CD4-positive, alpha-beta T cell (primary cell): ENCODE measurements around the gene CX3CL1. TPM values are rescaled to one million over a fixed set of nuclear protein-coding genes. Genes with fewer than 3 reads are reported as not detected.
A peak's percentile ranks its signal among the peaks of the same experiment; 100 is the strongest.
"Not testable (repeated sequence)": the region's sequence is repeated elsewhere in the genome, so short reads cannot be mapped to it uniquely, and the experiment has no call there.

ENCODE experiments used
- ATAC-seq: fragments of 200-7000 bp; cut with Tn5 transposase; one replicate; pipeline ENCODE4 v1.10.0; 2022; ENCODE audit warnings: mild to moderate bottlenecking; ENCODE audit not compliant: poor library complexity
- CTCF ChIA-PET: fragments of 350-600 bp; sonication (Branson Sonifier 250); formaldehyde crosslinking; loops from one replicate; lab custom pipeline; 2021; ENCODE audit warnings: antibody characterized with exemption, inconsistent platforms; lab: Charles Lee
- POLR2A ChIA-PET: fragments of 350-600 bp; sonication (Branson Sonifier 250); formaldehyde crosslinking; loops from one replicate; lab custom pipeline; 2021; ENCODE audit warnings: antibody characterized with exemption, inconsistent platforms; lab: Charles Lee
- DNase-seq, 14 experiments: peaks; one replicate each; pipeline ENCODE4 v3.0.0-alpha.2; 2013 to 2020; ENCODE audit warnings: mixed read lengths in 2 of 14
- H3K27ac ChIP-seq, 2 donors: one replicate each; pipeline versions ENCODE4 v1.5.1 to v1.7.0; 2013; ENCODE audit warnings: low read length in 2 of 2, low read depth in 1 of 2, mild to moderate bottlenecking in 1 of 2
- H3K27me3 ChIP-seq, 2 experiments: 1 replicate in 1 of 2; 2 replicates in 1 of 2; pipeline versions ENCODE4 v1.6.1 to v1.7.0; 2013; ENCODE audit warnings: low read length in 2 of 2, control low read depth in 1 of 2, mild to moderate bottlenecking in 1 of 2, moderate library complexity in 1 of 2; ENCODE audit not compliant: insufficient read depth in 2 of 2, control insufficient read depth in 1 of 2
- H3K36me3 ChIP-seq: one replicate; pipeline ENCODE4 v1.6.1; 2013; ENCODE audit warnings: low read length, control low read depth; ENCODE audit not compliant: insufficient read depth
- H3K4me1 ChIP-seq: one replicate; pipeline ENCODE4 v1.6.1; 2013; ENCODE audit warnings: low read length, control low read depth; ENCODE audit not compliant: insufficient read depth
- H3K4me3 ChIP-seq: one replicate; pipeline ENCODE4 v1.5.1; 2013; ENCODE audit warnings: mild to moderate bottlenecking, low read length, moderate library complexity
- H3K9me3 ChIP-seq, 2 experiments: 1 replicate in 1 of 2; 2 replicates in 1 of 2; pipeline versions ENCODE4 v1.6.1 to v1.7.0; 2013; ENCODE audit warnings: low read length in 2 of 2, mild to moderate bottlenecking in 2 of 2, control low read depth in 1 of 2, moderate library complexity in 1 of 2; ENCODE audit not compliant: control insufficient read depth in 1 of 2, insufficient read depth in 1 of 2
- H3K27ac Mint-ChIP-seq: one replicate; pipeline ENCODE4 v1.8.0; 2020; ENCODE audit warnings: mixed read lengths
- H3K27me3 Mint-ChIP-seq: one replicate; pipeline ENCODE4 v1.8.0; 2021; ENCODE audit warnings: mixed read lengths
- H3K36me3 Mint-ChIP-seq: one replicate; pipeline ENCODE4 v1.8.0; 2021; ENCODE audit warnings: low read depth, mixed read lengths
- H3K4me1 Mint-ChIP-seq: one replicate; pipeline ENCODE4 v1.8.0; 2021; ENCODE audit warnings: low read depth, mixed read lengths
- H3K4me3 Mint-ChIP-seq: one replicate; pipeline ENCODE4 v1.8.0; 2020; ENCODE audit warnings: mild to moderate bottlenecking, mixed read lengths
- H3K9me3 Mint-ChIP-seq: one replicate; pipeline ENCODE4 v1.8.0; 2020; ENCODE audit warnings: mixed read lengths
- CTCF ChIP-seq: fragments of 200-600 bp; IDR thresholded peaks from one replicate; pipeline ENCODE4 v1.8.0; 2022; ENCODE audit warnings: antibody characterized with exemption, mild to moderate bottlenecking
- intact Hi-C, 2 experiments: fragments of 100-400 bp; cut with DNase I in 1 of 2; cut with micrococcal nuclease in 1 of 2; formaldehyde crosslinking; loops; one replicate each; pipeline versions ENCODE4 v1.15.1 to v1.9.0; 2023 to 2025; cut with DNase I, micrococcal nuclease
- total RNA-seq, 174 experiments: library from RNA in 2 of 174; stranded (reverse) in 2 of 174; gene quantifications; one replicate each; pipeline ENCODE4 v1.2.3 and lab custom pipeline; 2021 to 2026

Gene CX3CL1
- total RNA-seq, 2 experiments from 2014 or later: not detected

DNA sequence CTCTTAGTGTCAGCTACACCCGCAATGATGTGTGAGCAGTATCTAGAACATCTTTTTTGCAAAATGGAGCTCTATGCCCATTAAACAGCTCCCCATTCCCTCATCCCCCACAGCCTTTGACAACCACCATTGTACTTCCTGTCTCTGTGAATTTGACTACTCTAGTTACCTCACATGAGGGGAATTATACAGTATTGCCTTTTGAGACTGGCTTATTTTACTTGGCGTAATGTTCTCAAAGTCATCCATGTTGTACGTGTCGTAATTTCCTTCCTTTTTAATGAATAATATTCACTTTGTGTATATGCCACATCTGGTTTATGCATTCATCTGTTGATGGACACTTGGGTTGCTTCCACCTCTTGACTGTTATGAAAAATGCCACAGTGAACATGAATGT, 36.9 kb upstream of the CX3CL1 start:
- Mint-ChIP-seq H3K27me3 (peaks cover 33% of the 10 kb centered on the region), H3K9me3 (peaks cover 2% of the 10 kb centered on the region), H3K4me1 (no peaks in the 10 kb centered on the region), H3K36me3 (no peaks in the 10 kb centered on the region), H3K27ac (no peak overlapping the region), H3K4me3 (no peak overlapping the region)
- no peak for DNase-seq
- intact Hi-C loops: no loop called here
- Histone ChIP-seq H3K36me3 (no peaks in the 10 kb centered on the region), H3K27ac (no peak overlapping the region), H3K4me3 (no peak overlapping the region), H3K27me3 (peaks cover 0 to 3% of the 10 kb centered on the region in 2 experiments), H3K4me1 (no peaks in the 10 kb centered on the region), H3K9me3 (peaks cover 0 to 3% of the 10 kb centered on the region in 2 experiments)
- ChIA-PET CTCF (no interaction called here), POLR2A (no interaction called here)
- no peak for TF ChIP-seq CTCF
- no peak for ATAC-seq

GRCh38 chr16:57341062-57341440, 31.2 kb upstream of the CX3CL1 start:
- peaks cover 4% of the 10 kb centered on the region for H3K4me1 ChIP-seq
- Mint-ChIP-seq H3K36me3 (no peaks in the 10 kb centered on the region), H3K9me3 (no peaks in the 10 kb centered on the region), H3K4me3 (no peak overlapping the region), H3K27ac (no peak overlapping the region), H3K4me1 (peaks cover 17% of the 10 kb centered on the region), H3K27me3 (peaks cover 51% of the 10 kb centered on the region)
- ATAC-seq: no peak
- peaks cover 0 to 2% of the 10 kb centered on the region in 2 experiments for H3K9me3 ChIP-seq
- TF ChIP-seq CTCF: no peak
- H3K36me3 ChIP-seq: no peaks in the 10 kb centered on the region
- ChIA-PET CTCF (no interaction called here), POLR2A (no interaction called here)
- H3K27ac ChIP-seq: no peak overlapping the region
- intact Hi-C loops: no loop called here
- H3K27me3 ChIP-seq: peaks cover 5 to 22% of the 10 kb centered on the region in 2 experiments
- DNase-seq: peak in 2 of 14 experiments; percentile 31 to 40
- H3K4me3 ChIP-seq: no peak overlapping the region

DNA sequence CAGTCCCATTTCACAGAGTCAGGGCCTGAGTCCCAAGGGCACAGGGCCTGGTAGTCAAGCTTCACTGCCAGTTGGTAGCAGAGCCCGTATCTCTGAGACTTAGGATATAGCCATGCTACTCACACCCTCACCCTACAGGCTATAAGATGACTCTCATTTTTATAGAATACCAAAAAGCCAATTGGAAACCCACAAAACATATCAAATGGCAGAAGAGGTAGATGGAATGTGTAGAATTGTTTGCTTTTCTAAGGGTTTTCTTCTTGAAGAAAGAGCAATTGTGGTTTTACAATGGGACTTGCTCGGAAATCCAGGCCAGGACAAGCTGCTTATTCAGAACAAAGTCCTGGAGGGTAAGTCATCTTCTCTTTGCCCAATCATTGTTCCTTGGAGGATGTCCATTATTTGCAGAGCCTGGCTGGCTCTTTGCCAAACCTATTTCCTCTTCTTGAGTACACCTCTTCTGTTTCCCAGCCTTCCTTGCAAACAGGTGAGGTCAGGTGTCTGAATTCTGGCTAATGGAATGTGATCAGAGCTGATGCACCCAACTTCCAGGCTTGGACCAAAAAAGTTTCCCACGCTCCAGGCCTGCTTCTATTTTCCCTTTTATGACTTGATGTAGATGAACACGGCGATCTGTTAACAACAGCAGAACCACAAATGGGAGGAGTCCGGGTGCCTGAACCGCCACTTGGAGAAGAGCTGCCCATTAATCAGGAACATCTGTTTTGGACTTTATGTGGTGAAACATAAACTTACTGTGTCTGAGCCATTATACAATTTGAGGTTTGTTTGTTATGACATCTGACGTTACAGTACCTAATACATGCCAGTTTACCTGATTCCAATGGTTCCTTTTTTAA, 30.6 kb upstream of the CX3CL1 start:
- intact Hi-C loops: no loop called here
- H3K27me3 ChIP-seq: peaks cover 5 to 25% of the 10 kb centered on the region in 2 experiments
- no peak overlapping the region for H3K4me3 ChIP-seq
- Mint-ChIP-seq H3K4me3 (no peak overlapping the region), H3K4me1 (peaks cover 17% of the 10 kb centered on the region), H3K9me3 (no peaks in the 10 kb centered on the region), H3K27ac (no peak overlapping the region), H3K27me3 (peaks cover 56% of the 10 kb centered on the region), H3K36me3 (no peaks in the 10 kb centered on the region)
- CTCF ChIA-PET: no interaction called here
- no peak for ATAC-seq
- H3K9me3 ChIP-seq: no peaks in the 10 kb centered on the region
- no peaks in the 10 kb centered on the region for H3K36me3 ChIP-seq
- no peak overlapping the region for H3K27ac ChIP-seq
- POLR2A ChIA-PET: no interaction called here
- no peak for DNase-seq
- no peak for TF ChIP-seq CTCF
- peaks cover 8% of the 10 kb centered on the region for H3K4me1 ChIP-seq

- peaks cover 65% of the 10 kb centered on the region for H3K27me3 Mint-ChIP-seq
- H3K4me1 Mint-ChIP-seq: peaks cover 17% of the 10 kb centered on the region
- H3K36me3 Mint-ChIP-seq, H3K36me3 ChIP-seq, CTCF ChIA-PET, H3K9me3 Mint-ChIP-seq, H3K4me1 ChIP-seq, H3K27ac Mint-ChIP-seq, H3K27ac ChIP-seq, ATAC-seq, DNase-seq, POLR2A ChIA-PET, intact Hi-C loops, H3K9me3 ChIP-seq, H3K4me3 Mint-ChIP-seq, H3K4me3 ChIP-seq: not testable (repeated sequence)
- peaks cover 10 to 25% of the 10 kb centered on the region in 2 experiments for H3K27me3 ChIP-seq
These were observed 29.7 kb upstream of the CX3CL1 start for GRCh38 chr16:57342606-57343005.
